SW 1271 (cell line): ENCODE data around the gene HECW1.
"Not testable (repeated sequence)": the region's sequence is repeated elsewhere in the genome, so short reads cannot be mapped to it uniquely, and the experiment has no call there.

Experiments
- DNase-seq, 2 experiments: peaks; one replicate each; lab custom pipeline; 2025; lab: John Stamatoyannopoulos, UW

Gene HECW1

DNA sequence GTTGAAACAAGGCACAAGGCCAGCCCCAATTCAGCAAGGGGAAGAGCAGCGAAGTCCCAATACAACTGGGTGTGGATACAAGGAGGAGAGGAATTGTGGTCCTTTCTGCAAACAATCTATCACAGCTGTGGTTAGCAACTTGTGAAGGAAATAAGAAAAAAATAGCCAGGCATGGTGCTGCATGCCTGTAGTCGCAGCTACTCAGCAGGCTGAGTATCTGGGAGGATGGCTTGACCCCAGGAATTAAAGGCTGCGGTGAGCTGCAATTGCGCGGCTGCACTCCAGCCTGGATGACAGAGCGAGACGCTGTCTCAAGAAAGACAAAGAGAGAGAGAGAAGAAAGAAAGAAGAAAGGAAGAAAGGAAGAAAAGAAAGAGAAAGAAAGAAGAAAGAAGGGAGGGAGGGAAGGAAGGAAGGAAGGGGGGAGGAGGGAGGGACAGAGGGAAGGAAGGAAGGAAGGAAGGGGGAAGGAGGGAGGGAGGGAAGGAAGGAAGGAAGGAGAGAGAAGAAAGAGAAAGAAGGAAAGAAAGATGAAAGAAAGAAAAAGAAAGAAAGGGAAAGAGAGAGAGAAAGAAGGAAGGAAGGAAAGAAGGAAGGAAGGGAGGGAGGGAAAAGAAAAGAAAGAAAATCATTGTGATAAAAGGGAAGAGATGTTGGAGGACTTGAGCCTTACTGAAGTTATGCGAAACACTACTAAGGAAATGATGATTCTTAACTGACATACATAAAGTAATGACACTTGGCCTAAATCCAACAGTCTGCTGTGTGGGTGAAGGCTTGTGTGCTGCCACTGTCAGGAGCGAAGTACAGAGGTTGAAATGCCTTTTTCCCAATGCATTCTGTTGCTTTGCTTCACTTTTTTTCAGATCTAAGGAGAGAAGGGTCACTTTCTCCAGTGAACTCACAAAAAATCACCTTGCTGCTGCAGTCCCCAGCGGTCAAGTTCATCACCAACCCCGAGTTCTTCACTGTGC lies 353.4 kb downstream of the HECW1 start:
- no peak for DNase-seq

DNA sequence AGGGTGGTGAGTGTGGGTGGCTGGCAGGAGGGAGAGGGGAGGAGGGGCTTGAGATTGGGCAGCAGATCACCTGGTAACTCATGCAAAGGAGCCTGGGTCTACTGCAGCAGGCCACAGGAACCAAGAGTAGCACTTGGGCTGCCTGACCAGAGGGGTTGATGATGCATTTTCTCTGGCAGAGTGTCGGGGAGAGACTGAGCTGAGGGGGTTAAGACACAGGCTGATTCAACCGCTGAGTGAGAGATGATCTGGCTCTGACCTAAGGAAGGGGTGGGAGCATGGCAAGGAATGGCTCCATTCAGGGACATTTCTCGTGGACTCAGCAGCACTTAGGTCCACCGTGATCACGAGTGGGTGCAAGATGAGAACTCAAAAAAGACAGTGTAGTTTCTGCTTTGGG lies 355.0 kb downstream of the HECW1 start:
- no peak for DNase-seq

DNA sequence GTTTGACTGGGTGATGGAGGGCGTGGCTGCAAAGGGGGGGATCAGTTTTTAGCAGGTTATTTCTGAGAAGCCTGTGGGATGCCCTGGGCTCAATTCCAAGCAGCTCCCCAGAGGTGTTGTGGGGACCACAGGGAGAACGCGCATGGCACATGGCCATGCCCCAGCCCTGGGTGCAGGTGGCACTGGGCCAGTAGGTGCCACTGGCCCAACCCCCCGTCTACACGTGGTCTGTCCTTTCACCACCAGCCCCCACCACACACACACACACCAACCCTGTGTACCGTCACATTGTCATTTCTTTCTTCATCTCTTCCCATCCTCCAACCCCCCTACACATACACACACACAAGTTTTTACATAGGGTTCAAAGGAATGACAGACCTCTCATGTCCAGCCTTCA lies 355.4 kb downstream of the HECW1 start:
- DNase-seq = no peak

DNA sequence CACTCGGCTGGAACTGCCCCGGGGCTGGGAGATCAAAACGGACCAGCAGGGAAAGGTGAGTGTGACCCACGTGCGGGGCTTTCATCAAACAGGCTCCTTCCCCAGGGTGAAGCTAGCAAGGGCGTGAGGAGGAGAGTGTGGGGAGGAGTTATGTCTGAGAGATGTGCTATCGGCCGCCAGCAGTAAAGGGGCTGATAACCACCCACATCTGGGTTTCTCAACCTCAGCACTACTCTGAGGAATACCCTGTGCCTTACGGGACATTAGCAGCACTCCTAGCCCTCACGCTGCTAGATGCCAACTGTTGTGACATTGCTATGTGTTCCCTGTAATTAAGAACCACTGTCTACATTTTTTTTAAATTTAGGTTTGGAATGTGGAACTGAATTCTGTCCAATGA lies 356.6 kb downstream of the HECW1 start:
- no peak for DNase-seq

DNA sequence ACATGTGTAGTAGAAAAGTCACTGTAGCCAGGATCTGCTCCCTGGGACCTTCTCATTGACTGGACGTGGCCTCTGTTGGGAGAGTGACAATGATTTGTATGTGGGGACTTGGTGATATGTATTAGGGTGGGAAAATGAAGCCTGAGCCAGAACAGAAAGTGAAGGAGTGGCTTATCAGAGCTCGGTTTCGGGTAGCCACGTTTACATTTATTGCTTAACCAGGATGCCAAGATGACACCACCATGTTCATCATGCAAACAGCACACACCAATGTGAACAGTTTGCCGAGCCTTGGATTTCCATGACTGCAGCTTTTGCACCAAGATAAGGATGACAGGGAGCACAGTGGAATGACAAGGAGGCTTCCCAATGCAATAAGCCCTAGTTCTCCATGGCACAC lies 357.7 kb downstream of the HECW1 start:
- no peak for DNase-seq

DNA sequence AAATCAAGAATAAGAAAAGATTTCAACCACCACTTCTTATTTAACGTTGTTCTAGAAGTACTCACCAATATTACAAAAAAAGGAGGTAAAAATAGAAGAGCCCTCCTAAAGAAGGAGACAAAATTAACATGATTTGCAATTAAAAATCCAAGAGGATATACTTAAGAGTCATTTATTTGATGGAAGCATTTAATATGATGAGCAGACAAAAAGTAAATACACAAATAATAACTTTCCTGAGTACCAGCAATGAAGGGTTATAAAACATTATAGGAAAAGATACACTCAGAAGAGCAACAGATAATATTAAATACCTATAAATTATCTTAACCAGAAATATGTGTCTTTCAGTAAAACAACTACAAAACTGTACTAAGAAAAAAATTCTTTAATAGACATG lies 363.5 kb downstream of the HECW1 start:
- no peak for DNase-seq

DNA sequence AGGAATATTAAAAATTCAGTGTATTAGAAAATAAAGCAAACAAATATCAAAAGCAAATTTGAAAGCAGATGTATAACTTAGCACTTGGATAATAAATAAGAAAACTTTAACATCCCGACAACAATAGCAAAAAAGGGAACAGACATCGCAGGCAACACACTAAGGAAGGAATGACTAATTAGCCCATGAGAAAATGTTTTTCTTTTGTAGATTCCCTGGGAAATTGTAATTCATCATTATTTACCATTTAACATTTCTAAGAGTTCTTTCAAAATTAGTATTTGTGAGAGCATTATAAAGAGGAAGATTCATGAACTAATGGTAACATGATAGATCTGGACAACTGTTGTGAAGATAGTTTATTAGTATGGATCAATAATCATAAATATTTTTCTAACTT lies 364.4 kb downstream of the HECW1 start:
- no peak for DNase-seq

DNA sequence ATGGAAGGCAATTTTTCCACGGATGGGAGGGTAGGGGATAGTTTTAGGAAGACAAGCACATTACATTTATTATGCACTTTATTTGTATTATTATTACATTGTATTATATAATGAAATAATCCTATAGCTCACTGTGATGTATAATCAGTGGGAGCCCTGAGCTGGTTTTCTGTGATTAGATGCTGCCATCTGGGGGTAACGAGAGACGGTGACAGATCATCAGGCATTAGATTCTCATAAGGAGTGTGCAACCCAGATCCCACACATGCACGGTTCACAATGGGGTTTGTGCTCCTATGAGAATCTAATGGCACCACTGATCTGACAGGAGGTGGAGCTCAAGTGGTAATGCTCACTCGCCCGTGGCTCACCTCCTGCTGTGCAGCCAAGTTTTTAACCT lies 366.6 kb downstream of the HECW1 start:
- DNase-seq = no peak

DNA sequence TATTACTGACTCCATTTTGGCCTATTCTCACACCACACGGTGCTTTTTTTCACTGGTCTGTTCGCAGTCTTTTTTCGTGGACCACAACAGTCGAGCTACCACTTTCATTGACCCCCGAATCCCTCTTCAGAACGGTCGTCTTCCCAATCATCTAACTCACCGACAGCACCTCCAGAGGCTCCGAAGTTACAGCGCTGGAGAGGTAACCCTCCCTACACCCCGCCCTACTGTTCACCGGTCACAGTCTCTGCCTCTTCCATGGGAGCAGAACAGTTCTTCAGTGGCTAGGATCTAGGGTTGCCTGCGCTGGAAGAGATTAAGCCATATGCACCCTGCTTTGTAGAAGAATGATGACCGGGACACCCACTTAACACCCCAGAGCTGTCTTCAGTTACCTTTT lies 367.1 kb downstream of the HECW1 start:
- no peak for DNase-seq

DNA sequence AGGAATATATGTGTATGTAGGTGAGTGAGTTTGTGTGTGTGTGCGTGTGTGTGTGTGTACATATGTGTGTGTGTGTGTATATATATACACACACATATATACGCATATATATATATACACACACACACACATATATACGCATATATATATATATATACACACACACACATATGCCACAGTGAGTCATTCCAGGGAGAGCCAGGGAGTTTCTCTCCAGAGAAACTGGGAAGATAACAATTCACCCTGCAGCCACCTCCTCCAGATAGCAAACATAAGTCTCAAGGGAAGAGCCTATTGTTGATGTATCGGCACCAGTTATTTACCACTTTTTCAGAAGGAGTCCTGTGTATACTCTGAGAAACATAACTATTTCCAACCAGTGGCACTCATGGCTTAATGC lies 368.1 kb downstream of the HECW1 start:
- DNase-seq = no peak

DNA sequence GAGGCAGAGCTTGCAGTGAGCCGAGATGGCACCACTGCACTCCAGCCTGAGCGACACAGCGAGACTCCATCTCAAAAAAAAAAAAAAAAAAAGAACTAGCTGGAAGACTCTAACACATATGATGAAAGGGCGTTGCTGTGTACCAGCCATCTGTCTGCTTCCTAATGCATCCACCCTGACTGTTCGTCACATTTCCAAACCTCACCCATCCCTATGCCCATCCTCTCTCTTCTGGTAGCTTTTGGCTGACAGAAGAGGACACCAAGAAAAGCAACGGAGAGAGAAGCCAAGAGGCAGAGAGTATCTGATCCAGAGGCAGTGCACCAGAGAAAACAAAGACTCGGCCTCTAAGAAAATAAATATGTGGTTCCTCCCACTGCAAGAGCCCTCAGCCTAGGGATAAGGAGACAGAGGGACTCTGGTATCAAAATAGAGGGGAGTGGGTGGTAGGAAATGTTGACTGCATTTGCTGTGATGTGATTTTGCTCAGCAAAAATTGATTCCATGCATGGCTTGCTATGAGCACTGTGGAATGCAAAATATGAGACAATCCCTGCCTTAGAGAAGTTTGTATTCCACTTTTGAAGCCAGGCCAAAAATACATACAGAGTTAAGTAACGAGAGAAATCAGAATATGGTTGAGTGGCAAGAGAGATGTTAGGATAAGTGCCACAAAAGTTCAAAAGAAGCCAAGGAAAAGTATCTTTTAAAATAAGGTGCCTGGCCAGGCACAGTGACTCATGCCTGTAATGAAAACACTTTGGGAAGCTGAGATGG lies 369.6 kb downstream of the HECW1 start:
- no peak for DNase-seq

DNA sequence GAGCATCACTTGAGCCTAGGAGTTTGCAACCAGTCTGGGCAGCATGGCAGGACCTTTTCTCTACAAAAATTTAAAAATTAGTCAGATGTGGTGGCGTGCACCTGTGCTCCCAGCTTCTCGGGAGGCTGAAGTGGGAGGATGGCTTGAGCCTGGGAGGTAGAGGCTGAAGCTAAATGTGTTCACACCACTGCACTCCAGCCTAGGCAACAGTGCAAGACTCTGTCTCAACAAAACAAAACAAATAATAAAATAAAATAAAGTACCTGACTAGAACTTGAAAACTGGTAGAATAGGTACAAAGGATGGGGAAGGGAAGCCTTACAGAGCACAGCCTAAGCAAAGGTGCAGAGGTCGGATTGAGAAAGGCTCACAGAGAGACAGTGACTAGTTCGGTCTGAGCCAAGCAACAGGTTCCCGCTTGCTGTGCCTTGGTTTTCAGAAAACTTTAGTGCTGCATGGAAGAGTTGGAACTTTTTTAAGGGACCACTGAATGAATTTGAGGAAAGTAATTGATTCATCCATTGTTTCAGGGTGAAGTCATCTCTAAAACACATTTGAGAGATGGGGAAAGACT lies 370.3 kb downstream of the HECW1 start:
- DNase-seq = no peak

DNA sequence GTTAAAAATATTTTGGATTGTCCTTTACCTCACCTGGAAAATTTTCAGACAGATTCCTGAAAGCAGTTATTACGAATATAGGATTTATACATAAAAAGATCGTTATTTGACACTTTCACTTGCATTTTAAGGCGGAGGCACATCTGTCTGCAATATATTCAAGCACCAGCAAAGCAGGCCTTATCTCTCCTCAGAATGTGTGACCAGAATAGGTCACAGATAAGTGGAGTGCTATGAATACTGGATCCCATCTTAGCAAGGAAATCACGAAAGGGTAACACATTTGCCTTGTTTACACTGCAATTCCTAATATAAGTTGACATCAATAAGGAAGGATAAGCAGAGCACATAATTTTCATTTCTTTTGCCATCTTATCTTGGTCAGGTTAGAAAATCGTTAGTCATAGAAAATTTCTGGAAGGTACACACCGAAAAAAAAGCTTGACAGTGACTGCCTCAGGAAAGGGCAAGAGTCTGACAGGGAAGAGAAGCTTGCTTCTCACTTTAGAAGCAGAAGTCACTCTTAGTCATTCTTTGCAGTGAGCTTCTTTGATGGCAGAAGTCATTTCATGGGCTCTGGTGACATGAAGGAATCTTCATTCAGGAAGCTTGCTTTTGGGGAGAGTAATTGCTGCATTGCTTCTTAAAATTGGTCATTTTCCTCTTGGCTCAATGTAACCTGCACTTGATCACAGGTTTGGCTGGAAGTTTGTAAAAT lies 372.4 kb downstream of the HECW1 start:
- DNase-seq = no peak

DNA sequence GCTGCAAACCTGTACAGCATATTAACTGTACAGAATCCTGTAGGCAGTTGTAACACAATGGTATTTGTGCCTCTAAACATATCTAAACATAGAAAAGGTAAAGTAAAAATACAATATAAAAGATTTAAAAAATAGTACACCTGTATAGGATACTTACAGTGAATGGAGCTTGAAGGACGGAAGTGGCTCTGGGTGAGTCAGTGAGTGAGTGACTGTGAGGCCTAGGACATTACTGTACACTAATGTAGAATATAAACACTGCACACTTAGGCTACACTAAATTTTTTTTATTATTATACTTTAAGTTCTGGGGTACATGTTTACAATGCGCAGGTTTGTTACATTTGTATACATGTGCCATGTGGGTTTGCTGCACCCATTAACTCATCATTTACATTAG lies 373.1 kb downstream of the HECW1 start:
- no peak for DNase-seq

DNA sequence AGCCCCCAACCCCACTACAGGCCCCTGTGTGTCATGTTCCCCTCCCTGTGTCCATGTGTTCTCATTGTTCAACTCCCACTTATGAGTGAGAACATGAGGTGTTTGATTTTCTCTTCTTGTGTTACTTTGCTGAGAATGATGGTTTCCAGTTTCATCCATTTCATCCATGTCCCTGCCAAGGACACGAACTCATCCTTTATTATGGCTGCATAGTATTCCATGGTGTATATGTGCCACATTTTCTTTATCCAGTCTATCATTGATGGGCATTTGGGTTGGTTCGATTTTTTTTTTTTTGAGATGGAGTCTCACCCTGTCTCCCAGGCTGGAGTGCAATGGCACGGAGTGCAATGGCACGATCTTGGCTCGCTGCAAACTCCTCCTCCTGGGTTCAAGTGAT lies 373.6 kb downstream of the HECW1 start:
- not testable (repeated sequence) for DNase-seq

DNA sequence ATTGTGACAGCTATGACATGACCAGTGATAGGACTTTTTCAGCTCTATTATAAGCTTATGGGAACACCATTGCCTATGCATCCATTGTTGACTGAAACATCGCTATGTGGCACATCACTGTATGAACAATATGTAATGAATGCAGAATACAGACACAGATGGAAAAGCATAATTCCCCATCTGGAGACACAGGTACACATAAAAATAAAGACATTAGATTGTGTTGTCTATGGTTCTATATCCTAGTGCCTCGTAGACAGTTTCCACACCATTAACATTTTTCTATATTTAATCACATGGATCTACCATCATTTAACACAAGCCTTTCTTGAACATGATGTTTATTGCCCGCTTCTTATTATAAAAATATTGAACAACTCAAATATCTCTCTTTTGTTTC lies 374.2 kb downstream of the HECW1 start:
- DNase-seq = no peak

DNA sequence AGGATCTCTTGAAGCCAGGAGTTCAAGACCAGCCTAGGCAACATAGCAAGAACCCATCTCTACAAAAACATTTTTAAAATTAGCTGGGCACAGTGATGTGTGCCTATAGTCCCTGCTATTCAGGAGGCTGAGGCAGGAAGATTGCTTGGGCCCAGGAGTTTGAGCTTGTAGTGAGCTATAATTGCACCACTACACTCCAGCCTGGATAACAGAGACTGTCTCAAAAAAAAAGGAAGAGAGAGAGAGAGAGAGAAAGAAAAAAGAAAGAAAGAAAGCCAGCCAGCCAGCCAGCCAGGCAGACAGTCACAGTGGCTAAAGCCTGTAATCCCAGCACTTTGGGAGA lies 375.3 kb downstream of the HECW1 start:
- no peak for DNase-seq

DNA sequence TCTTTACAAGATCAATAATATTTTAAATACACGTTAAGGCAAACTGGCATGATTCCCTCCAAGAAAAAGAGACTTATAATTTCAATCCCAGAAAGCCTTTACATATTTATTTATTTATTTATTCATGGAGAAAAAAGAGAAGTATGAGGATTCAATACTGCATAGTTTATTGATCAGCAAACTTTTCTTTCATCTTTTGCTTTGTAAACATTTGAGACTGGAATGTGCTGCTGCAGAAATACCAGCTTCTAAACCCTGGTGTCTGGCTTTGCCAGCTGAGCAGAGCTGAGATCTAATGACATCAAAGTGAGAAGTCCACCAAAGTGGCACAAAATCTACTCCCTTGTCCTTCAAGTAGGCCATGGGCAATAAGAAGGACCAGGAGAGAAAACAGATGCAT lies 376.8 kb downstream of the HECW1 start:
- no peak for DNase-seq

DNA sequence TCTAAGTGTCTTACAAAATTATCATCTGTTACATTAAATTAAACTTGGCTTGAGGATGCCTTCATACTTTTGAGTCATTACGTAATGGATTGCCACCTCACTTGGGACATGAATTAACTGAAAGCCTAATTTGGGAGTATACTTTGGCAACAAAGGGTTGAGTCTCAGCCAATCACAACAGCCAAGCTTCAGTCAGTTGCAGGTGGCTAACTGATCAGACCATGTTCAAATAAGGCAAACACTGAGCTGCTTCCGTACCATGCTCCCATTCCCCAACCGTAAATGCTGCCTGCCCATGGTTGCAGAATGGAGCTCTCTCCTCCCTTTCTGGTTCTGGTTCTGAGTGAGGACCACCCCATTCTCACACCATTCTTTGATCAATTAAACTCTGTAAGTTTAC lies 377.6 kb downstream of the HECW1 start:
- no peak for DNase-seq

DNA sequence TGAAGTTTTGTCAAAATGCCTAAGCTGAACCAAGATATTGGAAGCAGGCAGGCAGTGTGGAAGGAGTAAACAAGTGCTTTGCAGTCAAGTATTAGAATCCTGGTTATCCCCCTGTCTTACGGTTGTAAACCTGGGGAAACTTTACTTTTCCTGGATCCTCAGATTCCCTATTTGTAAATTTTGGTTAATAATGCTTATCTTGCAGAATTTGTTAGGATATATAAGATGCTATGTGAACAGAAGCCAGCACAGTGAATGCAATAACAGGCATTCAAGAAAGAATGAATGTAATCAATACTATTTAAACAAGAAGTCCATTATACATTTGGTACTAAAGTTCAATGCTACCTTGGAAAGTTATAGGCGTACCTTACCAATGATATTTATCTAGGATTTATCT lies 378.7 kb downstream of the HECW1 start:
- DNase-seq = no peak

DNA sequence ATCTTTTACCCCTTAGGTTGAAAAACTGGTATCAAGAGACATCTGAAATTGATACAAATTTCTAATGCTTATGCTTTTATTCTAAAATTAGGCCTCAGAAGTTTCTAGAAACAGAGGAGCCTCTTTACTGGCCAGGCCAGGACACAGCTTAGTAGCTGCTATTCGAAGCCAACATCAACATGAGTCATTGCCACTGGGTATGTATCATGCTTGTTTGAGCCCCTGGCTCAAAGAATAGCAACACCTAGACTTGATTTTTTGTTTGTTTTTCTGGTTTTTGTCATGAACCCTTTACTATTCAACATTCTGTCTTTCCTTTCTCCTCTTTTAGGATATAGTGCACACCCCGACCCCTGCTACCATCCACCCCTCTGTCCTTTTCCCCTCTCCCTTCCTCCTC lies 379.5 kb downstream of the HECW1 start:
- no peak for DNase-seq

DNA sequence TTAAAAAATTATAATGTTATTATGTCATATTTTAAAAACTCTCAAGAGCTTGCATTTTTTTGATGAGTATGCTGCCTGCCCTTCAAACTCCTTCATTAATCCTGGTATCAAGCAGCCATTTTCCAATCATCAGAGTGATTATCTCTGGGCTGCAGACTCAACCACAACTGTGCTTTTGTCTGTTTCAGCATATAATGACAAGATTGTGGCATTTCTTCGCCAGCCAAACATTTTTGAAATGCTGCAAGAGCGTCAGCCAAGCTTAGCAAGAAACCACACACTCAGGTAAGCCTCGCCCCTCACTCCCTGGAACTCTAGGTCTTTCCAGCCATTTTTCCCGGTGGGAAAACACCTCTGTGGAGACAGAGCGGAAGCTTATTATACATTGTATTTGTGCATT lies 380.4 kb downstream of the HECW1 start:
- no peak for DNase-seq
